ENCODE results near the gene PFN3. TPM values are rescaled to one million over a fixed set of nuclear protein-coding genes. Genes with fewer than 3 reads are reported as not detected.

Gene PFN3
- total RNA-seq, 1 donor from 2014 or later, result not detected

GRCh38 chr5:177359860-177360259, 40.6 kb downstream of the PFN3 start:
- DNase-seq (ENCODE audit: low read depth), result no peak

DNA sequence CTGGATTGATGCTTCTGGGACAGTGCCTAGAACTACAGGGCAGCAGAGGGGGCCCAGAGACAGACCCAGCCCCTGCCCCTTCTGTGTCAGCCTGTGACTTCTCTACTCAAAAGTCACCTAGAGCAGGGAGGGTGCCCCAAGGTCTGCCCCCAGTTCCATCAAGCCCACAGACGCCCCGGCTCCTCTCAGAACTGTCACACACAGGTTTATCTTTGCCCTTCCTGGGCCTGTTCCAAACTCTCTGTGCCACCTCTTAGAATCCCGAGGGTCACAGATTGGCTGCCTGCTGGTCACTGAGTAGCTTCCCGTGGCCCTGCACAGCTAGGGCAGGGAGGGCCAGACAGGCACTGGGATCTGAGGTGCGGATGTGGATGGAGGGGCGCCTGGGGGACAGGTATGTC, 41.0 kb downstream of the PFN3 start:
- no peak for DNase-seq (ENCODE audit: low read depth)
- H3K27me3 ChIP-seq (ENCODE audit: control insufficient read depth, insufficient read depth, low read length), result peaks cover 2% of the 10 kb centered on the region
- no peak for TF ChIP-seq CTCF (IDR thresholded peaks at IDR 0.05; ENCODE audit: insufficient read depth, low read length, poor library complexity, severe bottlenecking)
- H3K36me3 ChIP-seq (ENCODE audit: control insufficient read depth, insufficient read depth, low read length), result no peaks in the 10 kb centered on the region
- H3K4me3 ChIP-seq (ENCODE audit: low read depth, low read length), result no peak overlapping the region

More at GRCh38 chr5:177359860-177360259, 40.6 kb downstream of the PFN3 start:
- H3K4me3 ChIP-seq (ENCODE audit: low read depth, low read length), result no peak overlapping the region
- no peaks in the 10 kb centered on the region for H3K36me3 ChIP-seq (ENCODE audit: control insufficient read depth, insufficient read depth, low read length)
- peaks cover 2% of the 10 kb centered on the region for H3K27me3 ChIP-seq (ENCODE audit: control insufficient read depth, insufficient read depth, low read length)
- no peak for TF ChIP-seq CTCF (IDR thresholded peaks at IDR 0.05; ENCODE audit: insufficient read depth, low read length, poor library complexity, severe bottlenecking)

DNA sequence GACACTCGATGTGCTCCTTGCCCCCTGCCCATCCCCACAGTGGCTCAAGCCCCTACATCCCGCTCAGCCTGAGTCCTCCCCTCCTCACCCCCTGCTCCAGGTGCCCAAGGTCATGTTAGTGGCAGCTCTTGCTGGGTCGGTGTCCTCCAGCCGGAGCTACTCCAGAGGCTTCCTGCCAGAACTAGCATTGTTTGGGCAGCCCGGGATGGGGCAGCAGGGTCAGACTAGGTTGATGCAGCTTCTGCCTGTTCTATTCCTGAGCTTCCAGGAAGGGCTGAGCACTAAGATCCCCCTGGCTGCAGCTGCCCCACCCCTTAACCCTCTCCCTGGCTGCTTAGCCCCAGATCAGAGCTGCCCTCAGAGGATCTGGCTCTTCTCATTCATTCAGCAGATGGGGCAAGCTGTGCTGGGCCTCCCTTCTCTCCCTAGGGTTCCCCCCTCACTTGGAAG, 42.1 kb downstream of the PFN3 start:
- peaks cover 2% of the 10 kb centered on the region for H3K27me3 ChIP-seq (ENCODE audit: control insufficient read depth, insufficient read depth, low read length)
- no peaks in the 10 kb centered on the region for H3K36me3 ChIP-seq (ENCODE audit: control insufficient read depth, insufficient read depth, low read length)
- TF ChIP-seq CTCF (IDR thresholded peaks at IDR 0.05; ENCODE audit: insufficient read depth, low read length, poor library complexity, severe bottlenecking), result no peak
- H3K4me3 ChIP-seq (ENCODE audit: low read depth, low read length), result no peak overlapping the region
- DNase-seq (ENCODE audit: low read depth), result no peak

DNA sequence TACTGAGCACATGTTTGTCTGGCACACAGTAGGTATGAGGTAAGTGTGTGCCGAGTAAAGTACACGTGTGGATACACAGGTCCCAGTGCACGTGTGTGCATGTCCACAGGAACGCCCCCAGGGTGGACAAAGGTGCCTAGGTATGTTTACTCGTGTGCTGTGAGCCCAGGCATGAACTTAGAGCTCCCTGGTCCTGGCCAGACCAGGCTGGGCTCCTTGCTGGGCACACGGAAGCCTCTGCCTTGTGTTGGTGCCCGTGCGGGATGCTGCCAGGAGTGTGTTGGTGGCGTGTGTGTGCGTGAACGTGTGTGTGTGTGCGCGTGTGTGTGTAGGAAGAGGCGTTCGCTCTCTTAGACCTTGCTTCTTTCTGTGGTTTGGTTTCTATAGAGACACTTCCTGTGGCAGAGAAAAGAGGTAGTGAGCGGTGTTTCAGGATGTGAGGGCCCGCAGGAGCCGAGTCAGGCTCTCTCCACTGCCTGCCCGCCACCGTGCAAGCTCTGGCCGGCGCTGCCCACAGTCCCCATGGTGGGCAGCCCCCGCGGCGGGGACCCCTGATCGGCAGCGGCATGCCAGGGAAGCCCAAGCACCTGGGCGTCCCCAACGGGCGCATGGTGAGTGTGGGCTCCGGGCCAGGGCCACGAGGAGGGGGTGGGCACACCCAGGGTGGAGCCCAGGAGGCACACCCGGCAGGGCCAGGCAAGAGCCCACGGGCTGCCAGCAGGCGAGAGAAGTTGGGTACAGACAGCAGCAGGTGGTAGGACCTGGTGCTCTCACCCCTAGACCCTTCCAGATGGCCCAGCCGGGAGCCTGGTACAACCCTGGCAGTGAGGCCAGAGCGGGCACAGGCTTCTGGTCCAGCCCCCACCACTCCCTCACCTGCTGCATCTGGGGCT, 42.8 kb downstream of the PFN3 start, which contains the start of gene RGS14:
TSS of gene RGS14 (plus strand) at position 466 of the 893 bp plus-strand sequence. CDS start at position 567, 101 bp downstream.
- H3K36me3 ChIP-seq (ENCODE audit: control insufficient read depth, insufficient read depth, low read length), result no peaks in the 10 kb centered on the region
- no peak for TF ChIP-seq CTCF (IDR thresholded peaks at IDR 0.05; ENCODE audit: insufficient read depth, low read length, poor library complexity, severe bottlenecking)
- DNase-seq (ENCODE audit: low read depth), result no peak
- H3K27me3 ChIP-seq (ENCODE audit: control insufficient read depth, insufficient read depth, low read length), result peaks cover 2% of the 10 kb centered on the region
- no peak within 1 kb of the TSS for H3K4me3 ChIP-seq (ENCODE audit: low read depth, low read length)

- Histone ChIP-seq H3K27me3 (ENCODE audit: control insufficient read depth, insufficient read depth, low read length) (peaks cover 2% of the 10 kb centered on the region), H3K36me3 (ENCODE audit: control insufficient read depth, insufficient read depth, low read length) (no peaks in the 10 kb centered on the region)
These were observed 43.4 kb downstream of the PFN3 start for GRCh38 chr5:177357146-177357458.

More at GRCh38 chr5:177357146-177357458, 43.4 kb downstream of the PFN3 start:
- no peak for DNase-seq (ENCODE audit: low read depth)
- no peak for TF ChIP-seq CTCF (IDR thresholded peaks at IDR 0.05; ENCODE audit: insufficient read depth, low read length, poor library complexity, severe bottlenecking)
- no peak overlapping the region for H3K4me3 ChIP-seq (ENCODE audit: low read depth, low read length)
